GM18517 (cell line): ENCODE measurements around the gene APLNR.
"Not testable (repeated sequence)": the region's sequence is repeated elsewhere in the genome, so short reads cannot be mapped to it uniquely, and the experiment has no call there.

Experiments used
- ATAC-seq: cut with Tn5 transposase; IDR thresholded peaks from one replicate; pipeline ENCODE4 v1.9.1; 2021; ENCODE audit warnings: mild to moderate bottlenecking, moderate library complexity; ENCODE audit not compliant: unreplicated experiment

The APLNR gene

DNA sequence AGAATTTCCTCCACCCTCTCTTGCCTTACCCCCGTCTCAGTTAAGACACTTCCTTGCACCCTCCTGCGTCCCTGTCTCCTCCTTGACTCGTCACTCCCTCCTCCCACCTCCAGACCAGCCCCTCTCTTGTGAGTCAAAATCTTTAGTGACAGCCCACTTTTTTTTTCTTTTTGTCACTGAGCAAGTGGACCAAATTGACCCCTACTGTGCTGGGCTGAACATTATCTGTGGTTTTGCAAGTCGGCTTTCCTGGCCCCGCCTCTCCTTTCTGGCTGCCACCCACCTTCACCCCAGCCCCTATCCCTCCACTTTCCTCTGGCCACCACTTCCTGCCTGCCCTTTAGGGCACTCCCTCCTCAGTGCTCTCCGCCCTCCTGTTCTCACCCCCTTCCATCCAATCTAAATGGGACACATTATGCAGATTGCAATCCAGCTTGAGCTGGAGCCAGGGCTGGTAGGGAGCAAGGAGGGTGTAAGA lies at the start of gene APLNR:
Gene APLNR, minus strand, starts transcription at position 47 of the 478 bp plus-strand sequence. CDS start 246 bp downstream, outside the sequence.
- no peak for ATAC-seq

DNA sequence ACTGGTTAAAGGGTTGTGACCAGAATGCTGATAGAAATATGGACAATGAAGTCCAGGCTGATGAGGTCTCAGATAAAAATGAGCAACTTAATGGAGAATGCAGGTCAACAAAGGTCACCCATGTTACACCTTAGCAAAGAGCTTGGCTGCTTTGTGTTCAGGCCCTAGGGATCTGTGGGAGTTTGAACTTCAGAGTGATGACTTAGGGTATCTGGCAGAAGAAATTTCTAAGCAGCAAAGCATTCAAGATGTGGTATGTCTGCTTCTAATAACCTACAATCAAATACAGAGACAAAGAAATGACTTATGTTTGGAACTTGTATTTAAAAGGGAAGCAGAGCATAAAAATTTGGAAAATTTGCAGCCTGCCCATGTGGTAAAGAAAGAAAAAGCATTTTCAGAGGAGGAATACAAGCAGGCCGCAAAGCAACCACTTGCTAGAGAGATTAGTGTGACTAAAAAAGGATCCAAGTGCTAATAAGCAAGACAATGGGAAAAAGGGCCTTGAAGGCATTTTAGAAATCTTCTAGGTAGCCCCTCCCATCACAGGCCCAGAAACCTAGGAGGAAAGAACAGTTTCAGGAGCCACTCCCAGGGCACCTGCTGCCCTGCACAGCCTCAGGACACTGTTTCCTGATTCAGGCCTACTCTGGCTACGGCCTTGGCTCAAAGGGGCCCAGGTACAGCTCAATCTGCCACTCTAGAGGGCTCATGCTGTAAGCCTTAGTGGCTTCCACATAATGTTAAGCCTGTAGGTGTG lies 46.4 kb upstream of the APLNR start:
- ATAC-seq = no peak

DNA sequence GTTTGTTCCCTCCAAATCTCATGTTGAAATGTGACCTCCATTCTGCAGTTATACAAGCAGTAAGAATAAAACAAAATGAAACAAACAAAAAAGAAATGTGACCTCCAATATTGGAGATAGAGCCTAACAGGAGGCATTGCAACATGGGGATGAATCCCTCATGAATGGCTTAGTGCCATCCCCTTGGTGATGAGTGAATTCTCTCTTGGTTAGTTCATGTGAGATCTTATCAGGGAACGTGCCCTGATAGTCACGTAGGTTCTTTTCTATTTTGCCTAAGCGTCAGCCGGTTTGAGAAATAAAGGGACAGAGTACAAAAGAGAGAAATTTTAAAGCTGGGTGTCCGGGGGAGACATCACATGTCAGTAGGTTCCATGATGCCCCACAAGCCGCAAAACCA lies 44.5 kb upstream of the APLNR start:
- ATAC-seq = not testable (repeated sequence)

DNA sequence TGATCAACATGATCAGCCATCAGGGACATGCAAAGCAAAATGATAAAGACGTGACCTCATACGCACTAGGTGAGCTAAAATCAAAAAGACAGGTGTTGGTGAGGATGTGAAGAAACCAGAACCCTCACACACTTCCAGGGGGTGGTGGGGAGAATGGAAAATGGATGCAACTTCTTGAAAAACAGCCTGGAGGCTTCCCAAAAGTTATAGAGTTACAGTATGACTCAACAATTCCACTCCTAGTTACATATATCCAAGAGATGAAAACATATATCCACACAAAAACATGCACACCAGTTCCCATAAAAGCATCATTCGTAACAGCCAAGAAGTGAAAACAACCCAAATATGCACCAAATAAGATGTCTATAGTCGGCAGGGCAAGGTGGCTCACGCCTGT lies 42.1 kb upstream of the APLNR start:
- no peak for ATAC-seq

DNA sequence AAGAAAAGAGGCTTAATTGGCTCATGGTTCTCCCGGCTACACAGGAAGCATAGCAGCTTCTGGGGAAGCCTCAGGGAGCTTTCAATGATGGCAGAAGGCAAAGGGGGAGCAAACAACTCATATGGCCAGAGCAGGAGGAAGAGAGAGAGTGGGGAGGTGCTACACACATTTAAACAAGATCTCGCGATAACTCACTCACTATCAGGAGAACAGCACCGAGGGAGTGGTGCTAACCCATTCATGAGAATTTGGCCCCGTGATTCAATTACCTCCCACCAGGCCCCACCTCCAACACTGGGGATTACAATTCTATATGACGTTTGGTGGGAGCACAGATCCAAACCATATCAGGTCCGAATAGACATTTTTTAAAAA lies 41.7 kb upstream of the APLNR start:
- ATAC-seq = no peak

DNA sequence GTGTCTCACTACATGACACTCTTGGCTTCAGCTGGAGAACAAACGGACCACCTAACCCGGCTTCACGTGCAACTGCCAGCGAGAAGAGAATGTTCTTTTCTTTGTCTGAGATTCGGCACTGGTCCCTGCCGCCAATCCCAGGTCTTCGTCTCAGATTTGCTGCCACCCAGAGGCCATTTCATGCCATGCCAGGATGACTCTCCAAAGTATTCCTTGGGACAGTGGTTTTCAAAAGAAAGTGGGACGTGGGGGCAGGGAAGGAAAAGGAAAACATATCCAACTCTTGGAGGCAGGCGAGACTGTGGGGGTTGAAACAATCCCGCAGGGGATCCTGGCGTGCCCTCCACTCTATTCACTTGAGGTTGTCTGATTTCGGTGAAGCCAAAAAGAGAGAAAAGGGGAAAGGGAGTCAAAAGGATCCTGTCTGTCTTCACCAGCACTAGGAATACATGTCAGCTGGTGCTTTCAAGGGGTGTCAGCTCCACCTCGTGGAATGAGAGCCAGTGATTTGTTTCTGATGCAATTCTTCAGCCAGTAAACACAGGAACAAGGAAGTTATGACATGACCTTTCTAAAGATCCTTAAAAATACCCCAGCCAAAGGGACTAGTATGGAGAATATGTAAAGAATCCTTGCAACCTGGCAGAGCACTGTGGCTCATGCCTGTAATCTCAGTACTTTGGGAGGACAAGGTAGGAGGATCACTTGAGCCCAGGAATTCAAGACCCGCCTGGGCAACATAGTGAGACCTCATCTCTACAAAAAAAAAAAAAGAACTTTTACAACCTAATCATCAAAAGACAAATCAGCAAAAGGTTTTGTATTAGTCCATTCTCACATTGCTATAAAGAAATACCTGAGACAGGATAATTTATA lies 41.0 kb upstream of the APLNR start:
- ATAC-seq = no peak

DNA sequence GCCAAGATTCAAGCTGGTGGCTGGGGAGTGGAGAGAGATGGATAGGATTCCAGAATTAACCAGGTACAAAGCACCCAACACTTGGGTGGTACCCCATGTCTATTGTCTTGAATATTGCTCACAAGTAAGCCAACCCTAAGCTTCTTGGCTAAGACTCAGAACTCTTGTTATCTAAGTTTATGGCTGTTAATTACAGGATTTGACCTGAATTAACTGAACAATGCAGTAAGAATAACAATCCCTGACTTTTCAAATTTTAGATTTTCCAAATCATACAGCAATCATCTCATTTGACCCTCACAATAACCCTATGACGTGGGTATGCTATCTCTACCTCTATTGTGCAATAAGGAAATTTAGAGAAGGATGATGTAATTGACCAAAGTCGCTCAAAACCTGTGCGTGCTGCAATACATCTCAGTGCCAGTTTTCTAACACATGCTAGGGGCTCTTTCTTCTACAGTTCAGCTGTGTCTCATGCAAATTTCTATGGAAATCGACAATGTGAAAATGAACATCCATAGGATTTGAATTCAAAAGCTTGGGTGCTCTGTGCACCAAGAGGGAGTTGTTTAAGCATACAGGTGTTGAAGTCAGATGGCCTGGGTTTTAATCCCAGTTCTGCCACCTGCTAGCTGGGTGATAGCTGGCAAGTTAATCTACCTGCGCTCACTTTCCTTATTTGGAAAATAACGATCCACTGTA lies 40.1 kb upstream of the APLNR start:
- ATAC-seq = no peak

DNA sequence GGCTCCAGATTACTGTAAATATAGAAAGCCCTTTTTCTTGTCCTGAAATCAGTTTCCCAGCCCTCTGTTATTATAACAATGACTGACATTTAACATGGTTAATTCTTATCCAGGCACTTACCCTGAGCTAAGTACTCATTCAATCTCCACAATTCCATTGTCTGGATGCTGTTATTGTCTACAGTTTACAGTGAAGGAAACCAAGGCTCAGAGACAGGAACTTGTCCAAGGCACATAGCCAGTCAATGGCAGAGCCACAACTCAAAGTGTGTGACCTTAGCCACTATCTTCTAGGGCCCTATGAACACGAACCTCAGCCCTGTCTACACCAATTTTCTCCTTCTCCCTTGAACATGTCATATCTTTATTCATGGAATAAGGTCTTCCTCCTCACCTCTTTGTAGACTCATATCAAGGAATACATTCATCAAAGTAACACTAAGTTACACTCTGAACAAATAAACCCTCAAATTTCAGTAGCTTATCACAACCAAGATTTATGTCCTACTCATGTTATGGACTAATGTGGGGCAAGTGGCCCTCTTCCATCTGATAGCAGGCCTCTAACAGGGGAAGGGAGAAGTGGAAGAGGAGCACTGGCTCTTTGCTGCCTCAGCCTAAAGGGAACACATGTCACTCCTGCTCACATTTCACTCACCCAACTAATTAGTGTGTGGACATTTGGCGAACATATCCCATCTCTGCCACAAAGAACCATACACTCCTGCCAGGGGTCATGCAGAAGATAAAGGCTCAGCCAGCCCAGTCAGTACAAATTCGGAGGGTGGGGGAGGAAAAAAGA lies 39.3 kb upstream of the APLNR start:
- no peak for ATAC-seq

DNA sequence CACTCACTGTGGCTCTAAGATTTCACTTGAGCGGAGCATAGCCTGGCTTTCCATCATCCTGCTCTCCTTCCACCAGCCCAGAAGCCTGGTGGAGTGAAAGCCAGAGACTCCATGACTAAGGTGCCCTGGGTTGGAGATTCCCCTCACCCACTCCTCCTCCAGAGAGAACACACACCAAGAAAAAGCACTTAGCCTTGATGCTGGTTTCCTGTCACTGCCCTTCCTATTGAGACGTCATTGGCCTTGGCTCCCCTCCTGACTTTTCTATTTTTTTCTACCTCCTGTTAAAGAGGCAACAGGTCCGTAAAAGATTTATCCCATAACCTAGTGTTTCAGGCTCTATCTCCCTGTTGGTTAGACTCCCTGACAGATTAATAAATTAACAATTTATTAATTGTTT lies 38.5 kb upstream of the APLNR start:
- no peak for ATAC-seq

DNA sequence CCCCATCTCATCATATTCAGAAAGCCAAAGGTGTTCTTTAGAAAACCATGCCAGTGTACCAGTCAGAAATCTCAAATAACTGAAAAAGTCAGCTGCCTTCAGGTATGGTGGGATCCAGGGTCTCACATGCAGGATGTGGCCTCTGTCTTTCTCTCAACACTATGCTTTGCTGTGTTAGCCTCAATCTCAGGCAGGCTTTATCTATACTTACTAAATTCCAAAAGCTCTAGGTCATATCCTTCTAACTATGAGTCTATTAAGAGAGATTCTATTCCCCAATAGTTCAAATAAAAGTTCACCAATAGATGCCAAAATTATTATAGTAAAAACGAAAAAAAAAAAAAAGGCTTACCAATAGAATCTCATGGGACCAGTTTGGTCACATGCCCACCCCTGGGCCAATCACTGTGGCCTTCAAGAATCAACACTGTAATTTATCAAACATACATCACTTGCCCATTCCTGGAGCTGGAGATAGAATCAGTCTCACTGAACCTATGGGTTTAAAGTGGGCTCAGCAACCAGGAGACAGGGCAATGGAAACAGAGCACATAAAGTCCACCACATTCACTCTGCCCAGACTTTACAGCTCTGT lies 38.0 kb upstream of the APLNR start:
- ATAC-seq = no peak

DNA sequence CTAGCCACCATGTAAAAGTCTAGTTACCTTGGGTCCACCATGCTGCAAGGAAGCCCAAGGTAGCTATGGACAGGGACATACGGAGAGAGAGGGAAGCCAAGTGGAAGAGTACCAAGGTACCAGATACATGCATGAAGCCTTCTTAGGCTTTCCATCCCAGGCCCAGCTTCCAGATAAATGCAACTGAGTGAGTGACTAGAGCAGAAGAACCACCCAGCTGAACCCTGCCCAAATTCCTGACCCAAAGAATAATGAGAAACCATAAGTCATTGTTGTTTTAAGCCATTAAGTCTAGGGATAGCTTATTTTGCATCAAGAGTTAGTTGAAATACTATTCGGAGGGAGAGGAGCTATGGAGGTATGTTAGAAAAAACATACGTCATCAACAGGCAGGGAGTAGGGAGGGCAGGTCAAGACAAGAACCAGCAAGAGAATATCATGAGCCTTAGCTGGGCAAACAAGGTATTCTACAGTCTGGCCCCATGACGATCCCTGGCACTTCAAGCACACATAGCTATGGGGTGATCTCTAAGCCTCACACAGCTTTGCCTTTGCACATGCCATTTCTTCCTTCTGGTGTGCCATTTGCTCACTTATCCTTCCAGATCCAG lies 36.5 kb upstream of the APLNR start:
- no peak for ATAC-seq

DNA sequence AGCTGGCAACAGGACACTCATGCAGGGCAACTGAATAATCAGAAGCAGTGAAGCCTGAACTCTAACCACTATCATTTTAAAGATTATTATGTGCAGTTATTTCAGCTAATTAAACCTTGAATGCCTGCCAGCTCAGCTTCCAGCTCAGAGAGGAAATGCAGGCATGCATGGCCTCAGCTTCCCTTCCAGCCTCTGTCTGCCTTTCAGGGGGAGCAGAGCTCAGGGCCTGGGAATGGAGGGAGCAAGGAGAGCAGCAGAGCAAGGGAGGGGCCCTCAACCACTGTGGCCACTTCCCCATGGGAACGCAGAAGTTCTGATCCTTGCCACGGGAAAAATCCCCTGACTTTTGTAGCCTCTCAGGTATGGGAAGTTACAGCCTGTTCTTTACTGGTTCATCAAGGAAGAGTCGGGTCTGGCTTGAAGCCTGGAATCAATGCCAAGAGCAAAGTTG lies 32.5 kb upstream of the APLNR start:
- no peak for ATAC-seq

DNA sequence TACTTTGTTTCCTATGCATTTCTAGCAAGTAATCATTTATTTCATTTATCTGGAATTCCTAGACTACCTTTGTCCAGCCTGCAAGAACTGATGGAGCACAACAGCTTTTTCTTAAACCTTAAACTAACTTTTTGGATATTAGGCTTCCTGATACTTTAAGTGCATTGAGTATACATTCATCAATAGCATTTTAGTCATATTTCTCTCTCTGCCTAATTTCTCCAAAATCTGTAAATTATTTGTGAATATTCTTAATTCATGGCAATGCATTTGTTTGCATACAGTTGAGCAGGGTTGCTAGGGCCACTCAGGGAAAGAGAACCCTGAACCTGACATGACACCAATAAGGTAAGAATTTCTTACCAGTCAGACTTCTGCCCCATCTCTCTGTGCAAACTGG lies 29.1 kb upstream of the APLNR start:
- no peak for ATAC-seq

DNA sequence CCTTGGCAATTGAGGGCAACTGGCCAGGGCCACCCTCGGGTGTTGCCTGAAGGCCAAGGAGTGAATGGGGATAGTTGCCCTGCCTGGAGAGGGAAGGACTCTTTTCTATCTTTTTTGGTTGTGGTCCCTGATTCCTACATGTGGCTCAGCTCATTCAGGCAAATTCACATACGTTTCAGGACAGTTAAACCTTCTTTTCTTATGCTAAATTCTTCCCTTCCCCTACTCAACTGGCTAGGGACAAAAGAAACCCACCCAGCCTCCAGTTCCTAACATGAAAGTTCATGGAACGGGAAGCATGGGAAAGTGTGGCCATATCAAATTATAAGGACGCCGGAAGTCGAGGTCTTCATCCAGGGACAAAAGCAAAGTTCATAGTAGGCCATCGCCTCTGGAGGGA lies 26.3 kb upstream of the APLNR start:
- no peak for ATAC-seq

DNA sequence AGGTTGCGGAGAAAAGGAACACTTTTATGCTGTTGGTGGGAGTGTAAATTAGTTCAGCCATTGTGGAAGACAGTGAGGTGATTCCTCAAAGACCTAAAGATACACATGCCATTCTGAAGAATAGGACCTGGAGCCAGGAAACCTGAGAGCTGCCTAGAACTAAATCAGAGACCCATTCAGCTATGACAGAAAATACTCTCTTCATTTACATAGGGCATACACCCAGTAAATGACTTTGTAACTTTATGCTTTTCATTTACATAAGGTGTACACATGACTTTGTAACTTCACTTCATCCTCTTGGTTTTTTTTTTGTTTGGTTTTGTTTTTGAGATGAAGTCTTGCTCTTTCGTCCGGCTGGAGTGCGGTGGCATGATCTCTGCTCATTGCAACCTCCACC lies 25.1 kb upstream of the APLNR start:
- ATAC-seq = no peak

DNA sequence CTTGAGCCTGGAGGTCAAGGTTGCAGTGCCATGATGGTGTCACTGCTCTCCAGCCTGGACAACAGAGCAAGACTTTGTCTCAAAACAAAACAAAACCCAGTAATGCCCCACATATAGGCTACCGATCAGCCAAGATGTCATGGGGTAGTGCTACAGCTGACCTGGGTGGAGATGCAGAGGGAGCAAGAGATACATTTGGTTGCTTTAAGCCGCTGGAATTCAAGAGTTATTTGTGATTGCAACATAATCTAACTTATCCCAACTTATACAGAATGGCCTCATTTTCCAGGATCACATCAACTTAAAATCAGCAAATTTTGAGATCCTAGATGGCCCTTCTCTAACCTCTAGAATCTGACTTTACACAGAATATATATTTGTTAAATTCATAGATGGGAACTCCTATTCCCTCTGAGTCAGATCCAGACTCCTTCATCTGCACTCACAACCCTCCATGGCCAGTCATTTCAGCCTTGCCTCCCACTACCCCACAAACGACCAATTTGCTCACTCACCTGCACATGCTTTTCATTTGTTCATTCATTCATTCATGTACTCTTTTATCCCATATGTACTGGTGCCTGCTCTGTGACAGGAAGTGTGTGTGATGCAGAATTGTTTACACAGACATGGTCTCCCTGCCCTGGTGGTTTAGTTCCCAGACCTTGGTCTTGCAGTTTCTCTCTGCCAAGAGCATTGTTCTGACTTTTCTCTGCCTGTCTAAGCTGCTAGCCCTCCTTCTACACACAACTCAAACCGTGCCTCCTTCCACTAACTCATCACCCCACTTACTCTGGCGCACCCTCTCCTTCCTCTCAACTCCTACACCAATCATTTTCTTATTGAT lies 24.1 kb upstream of the APLNR start:
- ATAC-seq = no peak

DNA sequence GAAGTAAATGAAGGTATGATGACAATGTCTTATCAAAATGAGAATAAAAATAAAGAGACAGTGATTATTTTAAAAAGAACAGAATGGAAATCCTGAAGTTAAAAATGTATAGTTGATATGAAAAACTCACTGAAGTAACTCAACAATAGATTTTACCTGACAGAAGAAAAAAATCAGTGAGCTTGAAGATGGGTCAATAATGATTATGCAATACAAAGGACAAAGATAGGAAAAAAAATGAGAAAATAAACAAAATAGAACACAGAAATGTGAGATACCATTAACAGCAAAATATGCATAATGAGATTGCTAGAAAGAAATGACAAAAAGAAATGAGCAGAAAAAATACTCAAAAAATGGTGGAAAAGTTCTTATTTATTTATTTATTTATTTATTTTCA lies 19.1 kb upstream of the APLNR start:
- no peak for ATAC-seq

DNA sequence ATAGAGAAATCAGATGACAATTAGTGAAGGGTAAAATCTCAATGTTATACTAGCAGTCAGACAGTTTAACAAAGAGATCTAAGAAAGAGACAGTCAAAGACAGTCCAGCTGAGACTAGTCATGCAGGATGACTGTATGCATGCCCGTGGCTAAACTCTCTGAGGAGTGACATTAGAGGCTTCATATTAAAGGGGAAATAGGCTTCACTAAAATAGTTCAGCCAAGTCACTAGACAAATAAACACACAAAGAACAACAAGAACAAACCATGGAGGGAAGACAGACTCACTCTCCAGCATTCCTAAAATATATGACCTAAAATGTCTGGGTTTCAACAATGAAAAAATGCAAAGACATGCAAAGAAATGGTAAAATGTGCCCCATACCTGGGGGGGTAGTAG lies 18.6 kb upstream of the APLNR start:
- ATAC-seq = no peak

DNA sequence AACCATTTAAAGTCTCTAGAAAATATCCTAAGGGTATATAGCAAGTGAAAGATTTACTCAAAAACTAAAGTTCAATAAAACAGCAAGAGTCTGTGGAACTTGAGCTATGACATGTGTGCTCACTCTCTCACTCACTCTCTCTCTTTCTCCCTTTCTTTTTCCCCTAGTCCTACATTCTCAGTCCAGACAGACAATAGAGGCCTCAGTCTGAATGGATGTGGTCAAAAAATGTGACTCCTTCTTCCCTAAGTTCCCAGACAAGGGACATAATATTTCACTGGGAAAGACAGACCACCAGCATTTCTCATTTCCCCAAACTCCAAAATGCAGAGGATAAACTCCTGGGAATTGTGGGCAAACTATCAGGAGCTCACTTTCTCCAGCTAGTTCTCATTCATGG lies 17.6 kb upstream of the APLNR start:
- no peak for ATAC-seq
